ENCODE results near the gene TMBIM6. TPM values are rescaled to one million over a fixed set of nuclear protein-coding genes. Genes with fewer than 3 reads are reported as not detected.
A peak's percentile ranks its signal among the peaks of the same experiment; 100 is the strongest.

TMBIM6 gene
- total RNA-seq, 3 donors from 2014 or later, result 364 to 620 (median 409) TPM

DNA sequence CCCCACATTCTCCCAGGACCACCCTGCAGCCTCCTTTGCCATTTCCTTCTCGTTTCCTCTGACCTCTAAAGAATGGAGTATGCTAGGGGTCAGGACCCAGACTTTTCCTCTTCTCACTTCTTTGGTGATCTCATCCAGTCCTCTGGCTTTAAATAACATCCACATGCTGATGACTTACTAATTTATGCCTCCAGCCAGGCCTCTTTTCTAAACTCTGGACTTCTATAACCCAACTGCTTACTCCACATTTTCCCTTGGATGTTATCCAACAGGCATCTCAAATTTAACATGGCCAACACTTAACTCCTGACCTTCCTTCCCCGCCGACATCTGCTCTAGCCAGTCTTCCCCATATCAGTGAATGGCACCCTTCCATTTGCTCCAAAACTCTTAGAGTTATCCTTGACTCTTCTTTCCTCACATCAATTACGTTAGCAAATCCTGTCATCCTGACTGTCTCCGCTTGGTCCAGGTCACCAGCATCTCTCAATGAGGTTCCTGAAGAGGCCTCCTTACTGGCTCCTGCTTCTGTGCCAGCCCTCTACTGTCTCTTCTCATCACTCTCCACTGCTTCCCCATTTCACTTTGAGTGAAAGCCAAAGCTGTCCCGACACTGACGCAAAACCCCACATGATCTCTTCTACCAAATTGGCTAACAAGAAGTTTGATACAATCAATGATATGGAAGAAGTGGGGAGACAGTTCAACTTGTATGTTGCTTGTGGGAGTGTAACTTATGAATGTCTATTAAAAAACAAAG lies 42.7 kb downstream of the TMBIM6 start:
- H3K36me3 ChIP-seq, result no peaks in the 10 kb centered on the region
- DNase-seq (ENCODE audit: low spot score in 2 of 2), result no peak
- no peak for TF ChIP-seq POLR2A (IDR thresholded peaks at IDR 0.05)
- TF ChIP-seq POLR2AphosphoS5 (IDR thresholded peaks at IDR 0.05), result no peak
- TF ChIP-seq, protein P1, sequence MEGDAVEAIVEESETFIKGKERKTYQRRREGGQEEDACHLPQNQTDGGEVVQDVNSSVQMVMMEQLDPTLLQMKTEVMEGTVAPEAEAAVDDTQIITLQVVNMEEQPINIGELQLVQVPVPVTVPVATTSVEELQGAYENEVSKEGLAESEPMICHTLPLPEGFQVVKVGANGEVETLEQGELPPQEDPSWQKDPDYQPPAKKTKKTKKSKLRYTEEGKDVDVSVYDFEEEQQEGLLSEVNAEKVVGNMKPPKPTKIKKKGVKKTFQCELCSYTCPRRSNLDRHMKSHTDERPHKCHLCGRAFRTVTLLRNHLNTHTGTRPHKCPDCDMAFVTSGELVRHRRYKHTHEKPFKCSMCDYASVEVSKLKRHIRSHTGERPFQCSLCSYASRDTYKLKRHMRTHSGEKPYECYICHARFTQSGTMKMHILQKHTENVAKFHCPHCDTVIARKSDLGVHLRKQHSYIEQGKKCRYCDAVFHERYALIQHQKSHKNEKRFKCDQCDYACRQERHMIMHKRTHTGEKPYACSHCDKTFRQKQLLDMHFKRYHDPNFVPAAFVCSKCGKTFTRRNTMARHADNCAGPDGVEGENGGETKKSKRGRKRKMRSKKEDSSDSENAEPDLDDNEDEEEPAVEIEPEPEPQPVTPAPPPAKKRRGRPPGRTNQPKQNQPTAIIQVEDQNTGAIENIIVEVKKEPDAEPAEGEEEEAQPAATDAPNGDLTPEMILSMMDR (IDR thresholded peaks at IDR 0.05), result no peak
- H3K9me3 ChIP-seq, result no peaks in the 10 kb centered on the region
- H3K4me3 ChIP-seq, result no peak overlapping the region
- H3K27me3 ChIP-seq, result no peaks in the 10 kb centered on the region
- intact Hi-C loops (cut with DNase I; ENCODE audit: low total_unique reads), result no loop called here
- no peaks in the 10 kb centered on the region for H3K4me1 ChIP-seq
- H3K27ac ChIP-seq, result peak overlapping the region; percentile 17 to 53

- intact Hi-C loops (cut with DNase I; ENCODE audit: low total_unique reads), result no loop called here
- Histone ChIP-seq H3K36me3 (no peaks in the 10 kb centered on the region), H3K27me3 (no peaks in the 10 kb centered on the region), H3K27ac (no peak overlapping the region), H3K4me1 (no peaks in the 10 kb centered on the region), H3K9me3 (no peaks in the 10 kb centered on the region), H3K4me3 (no peak overlapping the region)
- DNase-seq (ENCODE audit: low spot score in 2 of 2), result no peak
- TF ChIP-seq POLR2AphosphoS5 (IDR thresholded peaks at IDR 0.05) (no peak), POLR2A (IDR thresholded peaks at IDR 0.05) (no peak)
- TF ChIP-seq, protein P1 (IDR thresholded peaks at IDR 0.05), result no peak
These were observed 43.5 kb downstream of the TMBIM6 start for GRCh38 chr12:49784756-49785409.

- H3K4me3 ChIP-seq, result no peak overlapping the region
- H3K9me3 ChIP-seq, result no peaks in the 10 kb centered on the region
- H3K36me3 ChIP-seq, result no peaks in the 10 kb centered on the region
- no peak for DNase-seq (ENCODE audit: low spot score in 2 of 2)
- no peak for TF ChIP-seq POLR2AphosphoS5 (IDR thresholded peaks at IDR 0.05)
- TF ChIP-seq POLR2A (IDR thresholded peaks at IDR 0.05), result no peak
- TF ChIP-seq, protein P1 (IDR thresholded peaks at IDR 0.05), result no peak
- intact Hi-C loops (cut with DNase I; ENCODE audit: low total_unique reads), result no loop called here
- no peak overlapping the region for H3K27ac ChIP-seq
- H3K4me1 ChIP-seq, result no peaks in the 10 kb centered on the region
- no peaks in the 10 kb centered on the region for H3K27me3 ChIP-seq
These were observed 46.3 kb downstream of the TMBIM6 start for GRCh38 chr12:49787672-49788071.

- DNase-seq (ENCODE audit: low spot score in 2 of 2), result no peak
- intact Hi-C loops (cut with DNase I; ENCODE audit: low total_unique reads), result no loop called here
- TF ChIP-seq, protein P1 (IDR thresholded peaks at IDR 0.05), result no peak
- TF ChIP-seq POLR2A (IDR thresholded peaks at IDR 0.05), result no peak
- no peak for TF ChIP-seq POLR2AphosphoS5 (IDR thresholded peaks at IDR 0.05)
- no peaks in the 10 kb centered on the region for H3K4me1 ChIP-seq
- no peaks in the 10 kb centered on the region for H3K9me3 ChIP-seq
- H3K27me3 ChIP-seq, result no peaks in the 10 kb centered on the region
- no peaks in the 10 kb centered on the region for H3K36me3 ChIP-seq
- H3K4me3 ChIP-seq, result no peak overlapping the region
- no peak overlapping the region for H3K27ac ChIP-seq
These were observed 48.6 kb downstream of the TMBIM6 start for GRCh38 chr12:49789992-49790391.
